HepG2 (cell line): Measurements from ENCODE around the gene ATP8B4. TPM values are rescaled to one million over a fixed set of nuclear protein-coding genes. Genes with fewer than 3 reads are reported as not detected.

Experiments
- ATAC-seq: fragments of 200-7000 bp; cut with Tn5 transposase; 3 replicates; pipeline ENCODE4 v1.9.1; 2020; ENCODE audit warnings: mild to moderate bottlenecking, moderate library complexity
- BruUV-seq: library from RNA; stranded (reverse); fragments of 400-500 nt; replicated peaks from 2 replicates; lab custom pipeline; 2021; lab: Mats Ljungman, UMichigan
- CTCF ChIA-PET: fragments of 300-600 bp; formaldehyde crosslinking; extraction: SDS; loops from one replicate; lab custom pipeline; 2021; ENCODE audit warnings: low total read pairs, inconsistent platforms, low intra/inter-chr PET ratio; lab: Yijun Ruan, JAX
- POLR2A ChIA-PET: fragments of 350-600 bp; sonication (Branson Sonifier 250); formaldehyde crosslinking; loops from one replicate; lab custom pipeline; 2020; ENCODE audit warnings: antibody characterized with exemption, inconsistent platforms; lab: Yijun Ruan, JAX
- DNase-seq: peaks from one replicate; pipeline ENCODE4 v3.0.0-alpha.2; 2015; ENCODE audit warnings: low spot score
- FAIRE-seq: peaks from 3 replicates; lab custom pipeline; 2011; peaks lifted over from hg19 to GRCh38; lab: Jason Lieb, UNC
- H2AFZ ChIP-seq: one replicate; pipeline ENCODE4 v1.6.1; 2011; ENCODE audit warnings: low read length, inconsistent platforms
- H3K27ac ChIP-seq: fragments of 300-600 bp; 3 replicates; pipeline ENCODE4 v1.8.0; 2011; ENCODE audit warnings: mixed run types, mild to moderate bottlenecking, mixed read lengths, low read length, inconsistent platforms; ENCODE audit not compliant: insufficient read depth; ENCODE audit errors: extremely low read length
- H3K27me3 ChIP-seq, 2 experiments: fragments of 200-600 bp in 1 of 2; 2 replicates in 1 of 2; 3 replicates in 1 of 2; pipeline versions ENCODE4 v1.6.0 to v1.8.0; 2011; ENCODE audit warnings: low read length in 2 of 2, mild to moderate bottlenecking in 2 of 2, moderate library complexity in 2 of 2, inconsistent platforms in 1 of 2; ENCODE audit not compliant: insufficient read depth in 2 of 2, control insufficient read depth in 1 of 2
- H3K36me3 ChIP-seq, 2 experiments: fragments of 200-600 bp in 1 of 2; replicated peaks in 1 of 2; 2 replicates in 1 of 2; 3 replicates in 1 of 2; pipeline versions ENCODE4 v1.5.1 to v1.8.0; 2011; ENCODE audit warnings: low read length in 2 of 2, inconsistent platforms in 1 of 2; ENCODE audit not compliant: insufficient read depth in 2 of 2, control insufficient read depth in 1 of 2
- H3K4me1 ChIP-seq: 2 replicates; pipeline ENCODE4 v1.5.1; 2012; ENCODE audit warnings: low read length, inconsistent platforms; ENCODE audit not compliant: insufficient read depth
- H3K4me2 ChIP-seq: 2 replicates; pipeline ENCODE4 v1.6.0; 2011; ENCODE audit warnings: low read depth, low read length, inconsistent platforms
- H3K4me3 ChIP-seq, 3 experiments: fragments of 200-600 bp in 1 of 3; sonication (generic), shearing (Covaris generic) in 1 of 3; replicated peaks in 1 of 3; 2 replicates each; pipeline ENCODE4 v1.5.1; 2011 to 2016; ENCODE audit warnings: low read length in 3 of 3, inconsistent platforms in 2 of 3, low read depth in 2 of 3, mild to moderate bottlenecking in 2 of 3, control low read depth in 1 of 3, mixed read lengths in 1 of 3; ENCODE audit not compliant: insufficient read depth in 1 of 3
- H3K79me2 ChIP-seq: one replicate; pipeline ENCODE4 v1.6.1; 2011; ENCODE audit warnings: low read length, inconsistent platforms; ENCODE audit not compliant: insufficient read depth
- H3K9ac ChIP-seq: 2 replicates; pipeline ENCODE4 v1.6.0; 2011; ENCODE audit warnings: mild to moderate bottlenecking, low read depth, low read length, inconsistent platforms; ENCODE audit not compliant: insufficient read depth
- H3K9me3 ChIP-seq: 2 replicates; pipeline ENCODE4 v1.5.1; 2012; ENCODE audit warnings: mild to moderate bottlenecking, low read length
- H4K20me1 ChIP-seq: 2 replicates; pipeline ENCODE4 v1.6.0; 2011; ENCODE audit warnings: inconsistent platforms, mild to moderate bottlenecking, low read length, moderate library complexity; ENCODE audit not compliant: insufficient read depth
- KLF15 ChIP-seq: sonication (generic); formaldehyde crosslinking; IDR thresholded peaks from 2 replicates; pipeline ENCODE4 v1.8.1; 2023; ENCODE audit warnings: borderline replicate concordance, mild to moderate bottlenecking, inconsistent platforms, missing genetic modification reagents, mixed read lengths
- PHF20 ChIP-seq: sonication (generic); formaldehyde crosslinking; IDR thresholded peaks from 2 replicates; pipeline ENCODE4 v1.5.0; 2020; ENCODE audit warnings: mild to moderate bottlenecking, missing genetic modification reagents
- RXRB ChIP-seq: IDR thresholded peaks from 2 replicates; pipeline ENCODE4 v1.6.1; 2016; ENCODE audit warnings: borderline replicate concordance, missing genetic modification reagents, missing compliant biosample characterization
- XBP1 ChIP-seq: sonication (generic); formaldehyde crosslinking; IDR thresholded peaks from 2 replicates; pipeline ENCODE4 v1.5.0; 2020; ENCODE audit warnings: missing genetic modification reagents
- XRCC5 ChIP-seq: fragments of 200-400 bp; formaldehyde crosslinking; optimal IDR thresholded peaks from 2 replicates; pipeline ENCODE3; 2017; ENCODE audit warnings: mild to moderate bottlenecking, low read length
- ZBTB20 ChIP-seq: sonication (generic); formaldehyde crosslinking; IDR thresholded peaks from 2 replicates; pipeline ENCODE4 v1.8.1; 2023; ENCODE audit warnings: missing genetic modification reagents, low read depth, mild to moderate bottlenecking, borderline replicate concordance
- ZNF282 ChIP-seq: fragments of 450-650 bp; IDR thresholded peaks from 2 replicates; pipeline ENCODE4 v1.6.1; 2018; ENCODE audit not compliant: partially characterized antibody
- ZNF3 ChIP-seq: IDR thresholded peaks from 2 replicates; pipeline ENCODE4 v1.7.0; 2017; ENCODE audit warnings: inconsistent platforms
- ZNF549 ChIP-seq: sonication (generic); formaldehyde crosslinking; IDR thresholded peaks from 2 replicates; pipeline ENCODE4 v1.5.0; 2020; ENCODE audit warnings: missing genetic modification reagents
- WGBS: methylation state at CpG from one replicate; pipeline ENCODE4 v1.1.6; 2017; ENCODE audit warnings: low lambda C conversion rate; 5-methylcytosine and 5-hydroxymethylcytosine counted together
- in situ Hi-C: cut with HindIII; loops from 2 replicates; pipeline ENCODE4 v1.10.0; 2017; ENCODE audit warnings: low pct_unique_long_range_greater_than_20kb; ENCODE audit not compliant: extremely low pct_ligation_motif_present
- intact Hi-C: fragments of 100-400 bp; cut with micrococcal nuclease; formaldehyde crosslinking; loops from one replicate; pipeline ENCODE4 v1.10.0; 2022; ENCODE audit not compliant: unreplicated experiment
- polyA plus RNA-seq, 8 experiments: library from polyadenylated mRNA; depleted of rRNA in 3 of 8; stranded (reverse) in 7 of 8; unstranded in 1 of 8; fragments of >200 nt; fragmentation: Illumina TruSeq in 4 of 8; extraction: Trizol in 4 of 8; gene quantifications; 2 replicates each; pipeline versions ENCODE4 v1.2.1 to v1.2.3, GENCODE V29; 2011 to 2016; ENCODE audit warnings: low read depth in 4 of 8, missing spikeins in 1 of 8, mixed read lengths in 1 of 8; ENCODE audit not compliant: insufficient read depth in 1 of 8
- total RNA-seq, 5 experiments: library from RNA; depleted of rRNA; stranded (reverse); fragments of >200 nt; fragmentation: Illumina TruSeq; extraction: Trizol; gene quantifications; 2 replicates each; pipeline ENCODE4 v1.2.3, GENCODE V29; 2016; ENCODE audit warnings: low read depth in 1 of 5
- TF ChIP-seq, protein P1 (sequence below): fragments of 450-650 bp; IDR thresholded peaks from 2 replicates; pipeline ENCODE4 v1.6.1; 2017; ENCODE audit warnings: mild to moderate bottlenecking

ATP8B4 gene
- total and polyA plus RNA-seq, 2 of the 13 experiments (the other 11 are each of a cell fraction or from before 2014, with no cell fraction given), result 0.24 to 0.69 TPM

DNA sequence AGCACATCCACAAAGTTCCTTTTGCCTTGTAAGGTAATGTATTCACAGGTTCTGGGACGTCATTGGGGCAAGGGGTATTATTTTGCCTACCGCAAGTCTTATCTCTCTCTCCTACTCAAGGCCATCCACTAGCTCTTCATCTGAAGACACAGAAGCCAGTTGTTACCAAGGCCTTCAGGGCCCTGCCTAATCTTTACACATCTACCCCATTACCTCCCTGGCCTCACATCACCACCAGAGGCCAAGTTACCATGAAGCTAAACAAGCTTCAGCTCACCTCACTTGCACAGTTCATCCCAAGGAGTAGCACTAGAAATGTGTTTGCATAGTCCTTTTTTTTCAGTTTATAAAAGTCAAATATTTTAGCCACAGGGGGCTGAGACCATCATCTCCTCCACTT lies 34.1 kb downstream of the ATP8B4 start:
- no peak for ATAC-seq
- BruUV-seq, result no TSS peak

More for the DNA sequence above, 34.1 kb downstream of the ATP8B4 start:
- in situ Hi-C loops, result no loop called here
- H3K9me3 ChIP-seq, result no peaks in the 10 kb centered on the region
- H3K27ac ChIP-seq, result no peak overlapping the region
- FAIRE-seq (no peak), DNase-seq (no peak)
- H4K20me1 ChIP-seq, result no peaks in the 10 kb centered on the region
- H3K79me2 ChIP-seq, result no peaks in the 10 kb centered on the region
- H3K4me1 ChIP-seq, result no peaks in the 10 kb centered on the region
- TF ChIP-seq RXRB, result no peak
- no peak for TF ChIP-seq ZNF549
- no peak for TF ChIP-seq PHF20
- TF ChIP-seq KLF15 (CRISPR knock-in tag), result no peak
- no peak for TF ChIP-seq ZNF282
- no peak for TF ChIP-seq XBP1 (CRISPR knock-in tag)
- TF ChIP-seq XRCC5, result no peak
- TF ChIP-seq, protein P1, sequence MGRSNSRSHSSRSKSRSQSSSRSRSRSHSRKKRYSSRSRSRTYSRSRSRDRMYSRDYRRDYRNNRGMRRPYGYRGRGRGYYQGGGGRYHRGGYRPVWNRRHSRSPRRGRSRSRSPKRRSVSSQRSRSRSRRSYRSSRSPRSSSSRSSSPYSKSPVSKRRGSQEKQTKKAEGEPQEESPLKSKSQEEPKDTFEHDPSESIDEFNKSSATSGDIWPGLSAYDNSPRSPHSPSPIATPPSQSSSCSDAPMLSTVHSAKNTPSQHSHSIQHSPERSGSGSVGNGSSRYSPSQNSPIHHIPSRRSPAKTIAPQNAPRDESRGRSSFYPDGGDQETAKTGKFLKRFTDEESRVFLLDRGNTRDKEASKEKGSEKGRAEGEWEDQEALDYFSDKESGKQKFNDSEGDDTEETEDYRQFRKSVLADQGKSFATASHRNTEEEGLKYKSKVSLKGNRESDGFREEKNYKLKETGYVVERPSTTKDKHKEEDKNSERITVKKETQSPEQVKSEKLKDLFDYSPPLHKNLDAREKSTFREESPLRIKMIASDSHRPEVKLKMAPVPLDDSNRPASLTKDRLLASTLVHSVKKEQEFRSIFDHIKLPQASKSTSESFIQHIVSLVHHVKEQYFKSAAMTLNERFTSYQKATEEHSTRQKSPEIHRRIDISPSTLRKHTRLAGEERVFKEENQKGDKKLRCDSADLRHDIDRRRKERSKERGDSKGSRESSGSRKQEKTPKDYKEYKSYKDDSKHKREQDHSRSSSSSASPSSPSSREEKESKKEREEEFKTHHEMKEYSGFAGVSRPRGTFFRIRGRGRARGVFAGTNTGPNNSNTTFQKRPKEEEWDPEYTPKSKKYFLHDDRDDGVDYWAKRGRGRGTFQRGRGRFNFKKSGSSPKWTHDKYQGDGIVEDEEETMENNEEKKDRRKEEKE, result no peak
- TF ChIP-seq ZNF3 (CRISPR knock-in tag), result no peak
- no peak for TF ChIP-seq ZBTB20
- H3K4me2 ChIP-seq, result no peak overlapping the region
- no peaks in the 10 kb centered on the region for H3K36me3 ChIP-seq
- CTCF ChIA-PET, result no interaction called here
- no peak overlapping the region for H3K9ac ChIP-seq
- WGBS, result 80% methylated on average over 2 of the region's 2 CpGs
- H3K4me3 ChIP-seq, result no peak overlapping the region
- no peaks in the 10 kb centered on the region for H3K27me3 ChIP-seq
- H2AFZ ChIP-seq, result no peak overlapping the region
- intact Hi-C loops, result no loop called here
- POLR2A ChIA-PET, result no interaction called here
